Vagina (tissue), 2 donors: ENCODE results near the gene ATPAF2.

Experiments used
- POLR2A ChIP-seq, 2 donors: fragments of 450-650 bp; IDR thresholded peaks; one replicate each; pipeline ENCODE4 v1.6.1; 2017; ENCODE audit warnings: antibody characterized with exemption in 2 of 2, mild to moderate bottlenecking in 2 of 2, moderate library complexity in 2 of 2
- TF ChIP-seq, protein P1 (sequence below), 3 experiments: fragments of 450-650 bp in 2 of 3; fragments of 200-600 bp in 1 of 3; sonication (generic) in 1 of 3; IDR thresholded peaks; one replicate each; pipeline ENCODE4 v1.5.1; 2017 to 2019; ENCODE audit warnings: antibody characterized with exemption in 3 of 3, mild to moderate bottlenecking in 2 of 3, moderate library complexity in 2 of 3

DNA sequence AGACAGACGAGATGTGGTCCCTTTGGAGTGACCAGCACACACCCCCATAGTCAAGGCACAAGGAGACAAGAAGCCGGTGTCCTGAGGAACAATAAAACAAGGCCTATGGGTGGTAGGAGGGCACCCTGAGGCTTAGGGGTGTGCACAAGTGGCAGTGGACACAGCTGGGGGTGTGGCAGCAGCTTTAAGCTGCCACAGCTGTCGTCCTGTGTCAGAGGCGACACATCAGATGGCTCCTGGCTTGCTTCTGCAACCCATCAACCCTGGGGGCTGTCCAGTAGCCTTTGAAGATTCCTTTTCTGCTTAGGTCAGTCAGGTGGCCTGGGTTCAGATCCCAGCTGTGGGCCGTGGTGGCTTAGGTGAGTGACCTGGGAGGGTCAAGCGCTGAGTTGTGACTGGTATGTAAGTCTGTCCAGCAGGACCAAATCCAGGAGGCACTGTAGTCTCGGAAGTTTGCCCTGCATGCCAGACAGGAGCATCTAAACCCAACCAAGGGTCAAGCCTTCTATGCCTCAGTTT is 50.5 kb downstream of the ATPAF2 start:
- TF ChIP-seq, protein P1, sequence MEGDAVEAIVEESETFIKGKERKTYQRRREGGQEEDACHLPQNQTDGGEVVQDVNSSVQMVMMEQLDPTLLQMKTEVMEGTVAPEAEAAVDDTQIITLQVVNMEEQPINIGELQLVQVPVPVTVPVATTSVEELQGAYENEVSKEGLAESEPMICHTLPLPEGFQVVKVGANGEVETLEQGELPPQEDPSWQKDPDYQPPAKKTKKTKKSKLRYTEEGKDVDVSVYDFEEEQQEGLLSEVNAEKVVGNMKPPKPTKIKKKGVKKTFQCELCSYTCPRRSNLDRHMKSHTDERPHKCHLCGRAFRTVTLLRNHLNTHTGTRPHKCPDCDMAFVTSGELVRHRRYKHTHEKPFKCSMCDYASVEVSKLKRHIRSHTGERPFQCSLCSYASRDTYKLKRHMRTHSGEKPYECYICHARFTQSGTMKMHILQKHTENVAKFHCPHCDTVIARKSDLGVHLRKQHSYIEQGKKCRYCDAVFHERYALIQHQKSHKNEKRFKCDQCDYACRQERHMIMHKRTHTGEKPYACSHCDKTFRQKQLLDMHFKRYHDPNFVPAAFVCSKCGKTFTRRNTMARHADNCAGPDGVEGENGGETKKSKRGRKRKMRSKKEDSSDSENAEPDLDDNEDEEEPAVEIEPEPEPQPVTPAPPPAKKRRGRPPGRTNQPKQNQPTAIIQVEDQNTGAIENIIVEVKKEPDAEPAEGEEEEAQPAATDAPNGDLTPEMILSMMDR (IDR thresholded peaks at IDR 0.05), result no peak
- TF ChIP-seq POLR2A (IDR thresholded peaks at IDR 0.05), result no peak
